ENCODE data around the gene ARHGEF11. TPM values are rescaled to one million over a fixed set of nuclear protein-coding genes. Genes with fewer than 3 reads are reported as not detected.

Gene ARHGEF11
- total RNA-seq, 1 experiment from 2014 or later: 41.1 TPM

GRCh38 chr1:157019457-157019856 lies 26.1 kb downstream of the ARHGEF11 start:
- Histone ChIP-seq H3K9me3 (ENCODE audit: control insufficient read depth, low read depth, low read length) (no peaks in the 10 kb centered on the region), H3K14ac (ENCODE audit: insufficient read depth, low read length) (no peak overlapping the region), H3K79me2 (ENCODE audit: insufficient read depth, low read length) (no peaks in the 10 kb centered on the region; the same call in 1 of the 2 replicates), H4K8ac (replicated peaks; ENCODE audit: insufficient read length, low read depth, low read length) (no peak overlapping the region), H3K27me3 (ENCODE audit: insufficient read depth, low read length) (no peaks in the 10 kb centered on the region), H2AFZ (ENCODE audit: low read length) (no peak overlapping the region), H3K18ac (ENCODE audit: insufficient read length, low read depth, low read length) (no peak overlapping the region), H3K23ac (ENCODE audit: insufficient read length, low read depth, low read length) (no peak overlapping the region), H4K20me1 (ENCODE audit: control insufficient read depth, insufficient read depth, insufficient read length) (no peaks in the 10 kb centered on the region), H3K27ac (ENCODE audit: insufficient read length, low read depth, low read length) (no peak overlapping the region), H3K56ac (ENCODE audit: insufficient read length, low read depth, low read length) (no peak overlapping the region), H3K4ac (ENCODE audit: low read depth, low read length) (no peak overlapping the region), H3K23me2 (ENCODE audit: insufficient read length, low read depth, low read length, poor library complexity, severe bottlenecking) (no peaks in the 10 kb centered on the region), H2AK5ac (ENCODE audit: insufficient read length, low read length) (no peak overlapping the region), H2BK12ac (ENCODE audit: insufficient read length, low read depth, low read length) (no peak overlapping the region), H4K5ac (ENCODE audit: insufficient read length, low read depth, low read length) (no peak overlapping the region), H4K91ac (ENCODE audit: insufficient read length, low read depth, low read length) (no peak overlapping the region), H2BK20ac (ENCODE audit: low read depth, low read length, poor library complexity, severe bottlenecking) (no peak overlapping the region), H3T11ph (ENCODE audit: low read length) (no peak overlapping the region), H2BK120ac (ENCODE audit: low read depth, low read length, poor library complexity, severe bottlenecking) (no peak overlapping the region), H3K4me1 (ENCODE audit: insufficient read depth, low read length) (peaks cover 4% of the 10 kb centered on the region; the same call in 1 of the 2 replicates), H2BK5ac (ENCODE audit: insufficient read length, low read length) (no peak overlapping the region), H3K4me2 (ENCODE audit: insufficient read depth, insufficient read length, low read length) (no peak overlapping the region), H3K9ac (ENCODE audit: extremely low read depth, insufficient read length, low read length) (no peak overlapping the region), H3K79me1 (ENCODE audit: insufficient read depth, low read depth, low read length, poor library complexity, severe bottlenecking) (peaks cover 3% of the 10 kb centered on the region), H2BK15ac (ENCODE audit: low read depth, low read length) (no peak overlapping the region)
- H3K4me1 Mint-ChIP-seq: 0 out of 4 replicates have a peak, but pooled peaks cover 0 to 3% of the 10 kb centered on the region in 2 experiments
- no peak overlapping the region for H3K4me3 Mint-ChIP-seq
- no peaks in the 10 kb centered on the region for H3K27me3 Mint-ChIP-seq (ENCODE audit: low read depth)
- H3K27ac Mint-ChIP-seq: no peak overlapping the region
- peaks cover 9 to 37% of the 10 kb centered on the region in 2 experiments for H3K9me3 Mint-ChIP-seq
- H3K36me3 Mint-ChIP-seq (ENCODE audit: insufficient read depth in 1 of 3, low read depth in 3 of 3): peaks cover 15 to 48% (median 22%) of the 10 kb centered on the region in 3 experiments
- no peak for TF ChIP-seq CTCF (conservative IDR thresholded peaks at IDR 0.05)
- DNase-seq: no peak

Data from H9 (cell line).